Measurements from ENCODE around the gene PWWP2B.
"Not testable (repeated sequence)": the region's sequence is repeated elsewhere in the genome, so short reads cannot be mapped to it uniquely, and the experiment has no call there.

PWWP2B gene

DNA sequence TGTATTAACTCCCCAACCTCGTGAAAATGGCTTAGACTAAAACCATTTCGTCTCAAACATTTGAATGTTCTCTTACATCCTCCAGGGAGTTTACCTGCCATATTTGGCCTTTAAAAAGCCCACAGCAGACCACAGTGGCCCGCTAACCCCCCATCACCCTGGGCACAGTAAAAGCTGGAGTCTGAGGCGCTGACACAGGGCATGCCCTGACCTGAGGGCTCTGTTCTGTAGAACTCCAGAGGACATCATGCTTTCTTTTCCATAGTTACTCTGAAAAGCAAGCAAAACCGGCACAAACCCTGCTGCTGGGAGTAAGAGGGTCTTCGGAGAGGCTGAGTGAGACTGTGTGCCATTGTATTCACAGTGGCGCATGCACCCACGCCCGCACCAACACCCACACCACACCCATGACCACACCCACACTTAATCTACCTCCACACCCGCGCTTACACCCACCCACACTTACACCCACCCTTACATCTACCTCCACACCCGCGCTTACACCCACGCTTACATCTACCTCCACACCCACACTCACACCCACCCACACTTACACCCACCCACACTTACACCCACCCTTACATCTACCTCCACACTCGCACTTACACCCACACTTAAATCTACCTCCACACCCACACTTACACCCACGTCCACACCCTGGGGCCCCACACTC lies 32.9 kb upstream of the PWWP2B start:
- DNase-seq (ENCODE audit: low spot score) = peak; percentile 63

DNA sequence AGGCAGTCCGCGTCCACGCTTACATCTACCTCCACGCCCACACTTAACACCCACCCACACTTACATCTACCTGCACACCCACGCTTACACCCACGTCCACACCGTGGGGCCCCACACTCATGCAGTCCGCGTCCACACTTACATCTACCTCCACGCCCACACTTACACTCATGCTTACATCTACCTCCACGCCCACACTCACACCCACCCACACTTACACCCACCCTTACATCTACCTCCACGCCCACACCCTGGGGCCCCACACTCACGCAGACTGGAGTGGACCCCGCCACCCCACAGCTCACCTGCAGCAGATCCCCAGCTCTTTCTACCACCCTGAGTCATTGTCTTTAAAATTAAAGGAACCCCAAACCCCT lies 32.4 kb upstream of the PWWP2B start:
- peak; percentile 34 for DNase-seq (ENCODE audit: low spot score)

DNA sequence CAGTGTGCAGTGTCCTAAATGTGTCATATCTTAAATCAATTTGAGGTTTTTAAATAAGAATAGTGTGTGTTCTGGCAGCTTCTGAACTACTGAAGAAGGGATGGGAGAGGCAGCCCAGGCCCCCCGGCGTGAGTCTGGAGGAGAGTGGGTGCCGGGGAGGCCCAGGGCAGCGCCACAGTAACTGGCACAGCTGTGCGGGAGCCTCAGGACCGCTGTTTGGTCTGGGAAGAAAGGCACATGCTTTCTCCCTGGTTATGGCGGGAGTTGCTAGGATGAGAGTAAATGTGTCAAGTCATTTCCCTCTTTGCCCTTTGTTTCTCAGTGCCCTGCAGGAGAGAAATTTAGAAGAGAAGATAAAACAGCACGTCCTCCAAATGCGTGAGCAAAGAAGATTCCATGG lies 31.9 kb upstream of the PWWP2B start:
- peak; percentile 18 for DNase-seq (ENCODE audit: low spot score)

DNA sequence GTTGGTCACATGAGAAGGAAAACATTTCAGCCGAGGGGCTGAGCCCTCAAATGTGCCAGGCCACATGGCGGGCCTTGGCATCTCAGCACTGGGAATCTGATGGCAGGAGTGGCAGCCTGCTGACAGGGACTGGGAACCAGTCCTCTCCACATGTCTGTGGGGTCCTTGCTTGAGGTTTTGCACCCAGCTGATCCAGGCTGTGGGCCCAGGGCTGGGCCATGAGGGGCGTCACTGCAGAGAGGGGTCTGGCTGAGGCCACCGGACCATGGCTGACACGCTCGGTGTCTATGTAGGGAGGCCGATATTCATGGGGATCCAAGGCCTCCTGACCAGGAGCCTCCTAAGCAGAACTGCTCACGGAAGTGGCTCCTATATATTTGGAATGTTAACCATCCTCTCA lies 31.0 kb upstream of the PWWP2B start:
- peak; percentile 3 for DNase-seq (ENCODE audit: low spot score)

DNA sequence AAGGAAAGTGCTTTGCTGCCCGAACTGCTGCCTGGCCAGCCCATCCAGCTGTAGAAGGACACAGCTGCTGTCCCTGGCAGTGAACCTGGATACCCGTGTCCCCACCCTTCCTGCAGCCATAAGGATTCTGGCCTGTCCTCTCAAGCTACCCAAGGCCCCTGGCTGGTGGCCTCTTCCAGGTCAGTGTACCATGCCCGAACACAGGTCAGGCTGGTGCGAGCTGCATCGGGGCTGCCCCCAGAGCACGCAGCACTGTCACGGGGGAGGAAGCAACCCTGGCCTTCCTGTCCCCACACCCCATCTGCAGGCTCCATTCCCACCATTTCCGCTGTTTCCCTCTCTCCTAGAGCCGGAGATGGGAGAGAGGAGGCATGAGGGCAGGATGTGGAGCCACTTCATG lies 30.5 kb upstream of the PWWP2B start:
- no peak for DNase-seq (ENCODE audit: low spot score)

DNA sequence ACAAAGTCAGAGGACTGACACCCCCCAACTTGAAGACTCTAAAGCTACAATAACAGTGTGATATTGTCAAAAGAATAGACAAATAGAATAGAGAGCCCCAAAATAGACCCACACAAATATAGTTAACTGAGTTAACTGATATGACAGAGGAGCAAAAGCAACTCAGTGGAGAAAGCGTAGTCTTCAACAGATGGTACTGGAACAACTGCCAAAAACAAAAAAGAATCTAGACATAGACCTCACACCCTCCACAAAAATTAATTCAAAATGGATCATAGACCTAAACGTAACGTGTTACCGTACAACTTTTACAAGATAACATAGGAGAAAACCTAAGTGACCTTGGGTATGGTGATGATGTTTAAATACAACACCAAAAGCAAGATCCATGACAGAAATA lies 28.6 kb upstream of the PWWP2B start:
- DNase-seq (ENCODE audit: low spot score) = no peak

DNA sequence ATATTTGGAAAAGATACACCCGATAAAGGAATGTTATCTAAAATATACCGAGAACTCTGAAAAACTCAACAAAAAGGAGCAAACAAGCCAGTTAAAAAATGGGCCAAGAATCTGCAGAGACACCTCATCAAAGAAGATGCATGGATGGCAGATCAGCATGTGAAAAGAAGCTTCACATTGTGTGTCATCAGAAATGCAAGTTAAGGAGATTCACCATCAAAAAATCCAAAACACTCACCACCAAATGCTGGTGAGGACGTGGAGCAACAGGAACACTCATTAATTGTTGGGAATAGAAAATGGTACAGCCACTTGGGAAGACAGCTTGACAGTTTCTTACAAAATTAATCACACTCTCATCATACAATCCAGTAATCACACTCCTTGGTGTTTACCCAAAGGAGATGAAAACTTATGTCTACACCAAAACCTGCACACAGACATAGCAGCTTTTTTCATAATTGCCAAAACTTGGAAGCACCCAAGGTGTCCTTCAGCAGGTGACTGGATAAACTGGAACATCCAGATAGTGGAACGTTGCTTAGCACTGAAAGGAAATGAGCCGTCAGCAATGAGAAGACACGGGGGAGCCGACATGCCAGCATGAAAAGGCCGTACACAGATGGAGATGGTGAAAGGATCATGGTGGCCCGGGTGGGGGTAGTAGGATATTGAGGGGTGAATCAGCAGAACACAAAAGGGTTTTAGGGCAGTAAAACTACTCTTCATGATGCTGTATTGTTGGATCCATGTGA lies 27.9 kb upstream of the PWWP2B start:
- DNase-seq (ENCODE audit: low spot score) = no peak

DNA sequence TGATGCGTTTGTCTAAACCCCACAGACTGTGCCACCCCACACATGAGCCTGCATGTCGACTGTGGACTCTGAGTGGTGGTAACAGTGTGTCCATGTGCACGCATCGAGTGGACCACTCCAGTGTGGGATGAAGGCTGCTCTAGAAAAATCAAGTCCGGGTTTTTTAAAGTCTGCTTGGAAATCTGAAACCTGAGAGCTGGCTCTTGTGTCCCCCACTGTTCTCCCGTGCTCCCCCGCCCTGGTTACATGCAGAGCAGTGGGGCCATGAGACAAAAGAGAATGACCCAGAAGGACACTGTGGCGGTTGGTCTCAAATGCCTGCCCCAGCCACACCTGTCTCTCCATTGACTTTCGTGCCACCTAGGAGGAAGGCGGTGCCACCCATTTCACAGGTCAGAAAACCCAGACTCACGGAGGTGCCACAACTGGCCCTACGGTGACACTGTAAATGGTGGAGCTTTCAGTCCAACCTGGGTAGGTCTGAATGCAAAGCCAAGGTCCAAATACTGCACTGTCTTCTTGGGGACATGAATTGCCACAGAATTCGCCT lies 27.3 kb upstream of the PWWP2B start:
- DNase-seq (ENCODE audit: low spot score) = no peak

DNA sequence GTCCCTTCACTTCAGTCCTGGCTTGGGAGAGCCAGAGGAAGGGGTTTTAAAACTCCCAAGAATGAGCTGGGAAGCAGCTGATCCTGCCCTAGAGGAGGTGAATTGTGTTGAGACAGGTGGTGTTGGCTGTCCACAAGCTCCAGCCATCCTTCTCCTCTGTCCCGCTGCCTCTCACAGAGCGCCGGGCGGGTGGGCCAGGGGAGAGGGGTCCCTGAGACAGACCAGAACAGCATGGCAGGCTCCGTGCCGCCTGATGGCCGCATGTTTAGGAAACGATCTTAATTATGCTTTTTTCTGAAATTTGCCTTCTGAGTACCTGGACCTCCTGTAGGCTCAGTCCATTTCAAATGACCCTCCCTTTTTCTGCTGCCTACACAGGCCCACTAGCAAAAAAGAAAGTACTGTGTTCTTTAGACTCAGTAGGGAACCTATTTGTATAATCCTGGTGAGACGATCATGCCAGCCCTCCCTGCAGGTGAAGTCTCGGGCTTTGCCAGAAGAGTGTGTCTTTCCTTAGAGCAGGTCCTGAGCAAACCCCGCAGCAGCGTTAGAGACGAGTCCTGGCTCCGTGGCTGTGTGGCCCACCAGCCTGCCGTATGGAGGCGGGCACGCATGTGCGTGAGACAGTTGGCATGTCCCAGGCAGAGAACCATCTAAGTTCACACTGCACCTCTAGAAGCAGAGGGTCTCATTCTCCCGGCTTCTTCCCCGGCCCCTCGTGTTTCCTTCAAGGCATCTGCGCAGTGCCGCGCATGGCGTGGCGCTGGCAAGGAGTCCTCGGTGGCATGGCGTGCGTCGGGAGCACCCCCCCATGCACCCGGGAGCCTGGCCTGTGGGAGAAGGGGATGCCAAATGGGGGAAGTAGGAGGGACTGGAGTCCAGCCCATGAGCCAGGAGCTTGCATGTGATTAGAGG lies 26.3 kb upstream of the PWWP2B start:
- DNase-seq (ENCODE audit: low spot score) = no peak

DNA sequence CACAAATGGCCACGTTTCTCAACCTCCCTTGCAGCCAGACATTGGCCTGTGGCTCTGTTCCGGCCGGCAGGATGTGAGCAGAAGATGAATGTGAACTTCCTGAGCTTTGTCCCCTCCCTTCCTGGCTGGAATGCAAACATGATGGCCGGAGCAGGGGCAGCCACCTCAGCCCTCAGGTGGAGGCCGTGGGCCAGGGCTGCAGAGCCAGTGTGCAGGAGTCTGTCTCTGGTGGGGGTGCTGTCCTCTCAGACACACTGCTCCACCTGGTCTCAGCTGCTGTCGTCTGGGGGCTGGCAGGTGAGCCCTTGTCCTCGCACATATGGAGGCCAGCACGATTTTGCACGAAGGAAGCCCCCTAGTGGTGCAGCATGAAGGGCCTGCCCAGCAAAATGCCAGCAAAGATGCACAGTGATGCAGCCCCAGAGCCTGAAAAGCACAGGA lies 25.3 kb upstream of the PWWP2B start:
- no peak for DNase-seq (ENCODE audit: low spot score)

DNA sequence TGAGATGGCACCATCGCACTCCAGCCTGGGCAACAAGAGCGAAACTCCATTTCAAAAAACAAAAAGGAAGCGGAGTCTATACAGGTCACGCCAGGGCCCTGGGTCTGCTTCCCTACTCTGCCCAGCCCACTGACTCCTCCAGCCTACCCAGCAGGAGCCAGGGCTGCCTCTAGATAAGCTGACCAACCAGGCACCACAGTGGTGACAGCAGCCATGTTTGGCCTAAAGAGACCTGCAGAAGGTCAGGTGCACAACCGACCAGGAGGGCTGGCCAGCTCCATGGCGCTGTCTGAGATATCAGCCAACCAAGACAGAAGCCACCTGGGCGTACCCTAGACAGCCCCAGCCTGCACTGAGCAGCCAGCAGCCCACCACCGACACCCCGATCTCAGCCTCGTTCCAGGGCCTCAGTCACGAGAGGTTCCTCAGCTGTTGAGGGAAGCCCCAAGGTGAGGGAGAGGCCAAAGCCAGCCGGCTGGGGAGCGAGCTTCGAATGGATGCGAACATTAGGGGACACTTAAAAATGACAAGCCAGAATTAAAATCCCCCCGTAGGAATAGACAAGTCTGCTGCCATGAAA lies 24.4 kb upstream of the PWWP2B start:
- DNase-seq (ENCODE audit: low spot score) = no peak

DNA sequence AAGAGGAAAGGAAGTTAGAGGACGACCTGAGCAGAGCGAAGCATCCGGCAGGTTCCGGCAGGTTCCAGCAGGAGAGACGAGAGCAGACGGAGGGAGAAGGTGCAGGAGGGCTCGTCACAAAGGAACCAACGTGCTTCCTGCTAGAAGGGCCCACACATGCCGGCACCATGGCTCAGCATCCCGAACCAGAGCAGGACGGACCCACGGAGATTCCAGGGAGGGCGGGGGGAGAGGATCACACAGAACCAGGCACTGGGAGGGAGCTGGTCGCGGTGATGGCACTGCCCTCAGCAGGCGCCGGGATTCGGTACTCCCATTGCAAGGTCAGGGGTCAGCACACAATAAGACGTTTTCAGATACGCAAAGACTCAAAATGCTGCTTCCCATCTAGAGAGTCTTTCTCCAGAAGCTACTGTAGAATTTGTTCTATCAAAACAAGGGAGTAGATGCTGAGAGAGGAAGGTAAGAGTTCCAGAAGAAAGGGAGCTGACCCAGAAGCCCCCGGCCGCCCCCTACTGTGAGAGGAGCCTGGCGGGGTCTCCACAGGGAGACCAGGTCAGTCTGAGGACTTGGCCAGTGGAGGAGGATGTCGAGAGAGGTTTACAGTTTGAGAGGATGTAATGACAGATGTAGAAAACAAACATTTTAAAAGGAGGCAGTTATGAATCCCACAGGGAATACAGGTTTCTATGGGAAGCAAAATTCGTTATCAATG lies 23.6 kb upstream of the PWWP2B start:
- no peak for DNase-seq (ENCODE audit: low spot score)

DNA sequence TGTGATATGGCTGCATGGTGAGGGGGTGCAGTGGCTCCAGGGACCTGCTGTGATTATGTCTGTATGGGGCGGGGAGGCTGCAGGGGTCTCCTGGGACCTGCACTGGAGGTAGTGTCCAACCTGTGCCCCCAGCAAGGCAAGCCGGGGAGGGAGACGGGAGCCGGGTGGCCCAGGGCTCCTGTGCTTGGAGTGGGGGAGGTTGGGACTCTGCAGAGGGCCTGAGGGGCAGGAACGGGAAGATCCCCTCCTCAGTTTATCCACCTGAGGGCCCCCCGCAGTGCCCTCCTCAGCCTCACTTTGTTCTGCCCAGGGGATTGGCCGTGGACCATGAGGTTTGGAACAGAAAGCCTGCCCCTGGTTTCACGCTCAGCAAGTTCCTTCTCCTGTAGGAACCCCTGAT lies 22.8 kb upstream of the PWWP2B start:
- no peak for DNase-seq (ENCODE audit: low spot score)

DNA sequence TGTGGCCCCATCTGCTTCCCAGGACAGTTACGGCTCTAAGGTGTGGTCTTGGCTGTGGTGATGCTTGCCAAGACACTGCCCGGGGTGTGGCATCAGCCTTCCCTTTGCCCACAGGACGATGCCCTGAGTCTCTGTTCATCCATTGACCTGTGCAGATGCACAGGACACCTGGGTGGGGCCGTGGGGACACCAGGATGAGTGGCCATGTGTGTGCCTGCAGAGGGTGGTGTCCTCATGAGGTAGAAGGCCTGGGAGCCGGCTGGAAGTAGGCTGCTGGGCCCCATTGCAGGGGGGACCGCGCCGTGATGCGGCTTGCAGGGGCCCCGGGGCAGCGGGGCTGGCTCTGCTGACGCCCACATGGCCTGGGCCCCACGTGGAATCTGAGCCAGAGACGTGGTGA lies 22.4 kb upstream of the PWWP2B start:
- DNase-seq (ENCODE audit: low spot score) = no peak

DNA sequence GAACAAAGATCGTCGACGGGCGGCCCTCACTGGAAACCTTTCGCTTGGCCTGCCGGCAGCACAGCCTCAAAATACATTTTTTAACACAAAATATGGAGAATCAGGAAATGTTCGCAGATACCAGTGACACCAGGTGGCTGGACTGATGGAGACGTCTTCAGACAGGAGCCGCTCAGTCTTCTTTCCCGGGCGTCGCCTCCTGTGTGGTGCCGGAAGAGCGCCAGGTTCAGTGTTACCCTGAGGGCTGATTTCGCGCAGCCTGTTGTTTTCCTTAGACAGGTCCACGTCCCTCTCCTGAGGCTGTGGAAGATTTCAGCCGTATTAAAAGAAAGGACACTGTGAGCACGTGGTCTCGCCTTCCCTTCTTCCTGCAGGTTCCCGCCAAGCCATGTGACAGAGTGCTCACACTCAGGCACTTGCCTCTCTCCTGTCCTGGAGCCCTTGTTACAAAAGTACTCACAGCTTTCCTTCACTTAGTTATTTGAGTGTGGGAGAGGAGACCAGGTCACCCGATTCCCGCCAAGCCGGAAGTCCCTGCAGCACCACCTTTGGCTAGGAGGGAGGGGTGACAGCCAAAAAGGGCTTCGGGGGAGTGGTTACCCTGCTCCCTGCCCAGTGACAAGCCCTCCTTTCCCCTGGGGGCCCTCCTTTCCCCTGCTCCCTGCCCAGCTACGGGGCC lies 21.7 kb upstream of the PWWP2B start:
- no peak for DNase-seq (ENCODE audit: low spot score)

DNA sequence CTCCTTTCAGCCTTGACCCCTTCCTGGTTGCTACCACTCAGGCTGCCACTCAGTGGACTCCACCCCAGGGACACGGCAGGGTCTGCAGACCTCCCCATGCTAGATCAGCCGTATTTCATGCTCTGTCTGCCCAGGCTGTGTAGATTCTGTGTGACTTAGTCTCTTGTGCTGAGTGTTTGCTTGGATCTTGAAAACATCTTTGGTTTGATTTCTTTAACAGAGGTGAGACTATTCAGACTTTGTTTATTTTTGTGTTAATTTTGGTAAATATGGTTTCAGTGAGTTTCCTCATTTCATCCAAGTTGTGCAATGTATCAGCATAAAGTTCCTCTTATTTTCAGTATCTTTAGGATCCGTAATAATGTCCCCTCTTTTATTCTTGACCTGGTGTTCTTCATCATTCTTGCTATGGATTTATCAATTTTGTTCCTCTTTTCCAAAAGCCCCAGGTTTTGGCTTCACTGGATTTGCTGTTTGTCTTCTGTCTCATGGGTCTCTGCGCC lies 21.2 kb upstream of the PWWP2B start:
- no peak for DNase-seq (ENCODE audit: low spot score)

DNA sequence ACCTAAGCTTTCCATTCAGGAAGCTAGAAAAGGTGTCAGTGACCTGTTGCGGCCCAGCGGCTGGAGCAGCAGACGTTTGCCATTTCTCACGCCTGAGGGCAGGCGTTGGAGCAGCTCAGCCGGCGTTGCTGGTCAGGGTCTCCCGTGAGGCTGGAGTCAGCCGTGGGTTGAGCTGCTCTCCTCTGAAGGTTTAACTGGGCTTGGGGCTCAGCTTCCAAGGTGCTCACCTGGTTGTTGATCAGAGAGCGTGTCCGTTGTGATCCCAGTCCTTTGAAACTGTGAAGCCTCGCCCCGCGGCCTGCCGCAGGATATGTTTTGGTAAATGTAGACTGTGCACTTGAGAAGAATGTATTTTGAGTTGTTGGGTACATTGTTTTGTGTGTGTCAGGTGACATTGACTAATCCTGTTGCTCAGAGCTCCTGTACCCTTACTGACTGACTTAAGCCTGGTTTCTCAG lies 20.6 kb upstream of the PWWP2B start:
- DNase-seq (ENCODE audit: low spot score) = no peak

DNA sequence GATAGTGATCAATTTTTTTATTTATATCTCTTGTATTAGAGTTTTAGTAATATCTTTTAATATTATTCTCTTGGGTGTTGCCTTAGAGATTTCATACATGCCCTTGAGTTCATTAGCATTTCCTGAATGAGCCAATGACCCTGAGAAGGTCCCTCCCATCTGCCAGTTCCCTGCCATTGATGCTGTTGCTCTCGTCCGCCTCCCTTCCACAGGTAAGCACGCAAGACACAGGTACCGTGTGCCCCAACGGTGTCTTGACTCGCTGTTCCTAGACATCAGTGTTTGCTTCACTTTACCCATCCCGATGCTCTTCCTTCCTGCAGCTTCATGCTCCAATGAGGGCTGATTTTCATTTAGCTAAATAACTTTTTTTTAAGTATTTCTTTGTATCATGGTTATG lies 19.7 kb upstream of the PWWP2B start:
- DNase-seq (ENCODE audit: low spot score) = no peak

DNA sequence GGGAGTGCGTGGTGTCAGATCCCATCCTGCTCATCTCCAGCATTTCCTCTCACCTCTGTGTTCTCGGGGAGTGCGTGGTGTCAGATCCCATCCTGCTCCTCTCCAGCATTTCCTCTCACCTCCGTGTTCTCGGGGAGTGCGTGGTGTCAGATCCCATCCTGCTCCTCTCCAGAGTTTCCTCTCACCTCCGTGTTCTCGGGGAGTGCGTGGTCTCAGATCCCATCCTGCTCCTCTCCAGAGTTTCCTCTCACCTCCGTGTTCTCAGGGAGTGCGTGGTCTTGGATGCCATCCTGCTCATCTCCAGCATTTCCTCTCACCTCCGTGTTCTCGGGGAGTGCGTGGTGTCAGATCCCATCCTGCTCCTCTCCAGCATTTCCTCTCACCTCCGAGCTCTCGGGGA lies 18.0 kb upstream of the PWWP2B start:
- not testable (repeated sequence) for DNase-seq (ENCODE audit: low spot score)

DNA sequence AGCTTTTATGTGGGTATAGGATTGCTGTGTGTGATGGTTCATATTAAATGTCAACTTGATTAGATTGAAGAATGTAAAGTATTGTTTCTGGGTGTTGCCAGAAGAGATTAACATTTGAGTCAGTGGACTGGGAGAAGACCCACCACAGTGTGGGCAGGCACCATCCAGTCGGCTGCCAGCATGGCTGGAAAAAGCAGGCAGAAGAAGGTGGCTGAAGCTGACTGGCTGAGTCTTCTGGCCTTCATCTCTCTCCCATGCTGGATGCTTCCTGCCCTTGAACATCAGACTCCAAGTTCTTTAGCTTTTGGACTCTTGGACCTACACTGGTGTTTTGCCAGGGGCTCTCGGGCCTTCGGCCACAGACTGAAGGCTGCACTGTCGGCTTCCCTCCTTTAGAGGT lies 16.0 kb upstream of the PWWP2B start:
- DNase-seq (ENCODE audit: low spot score) = not testable (repeated sequence)

DNA sequence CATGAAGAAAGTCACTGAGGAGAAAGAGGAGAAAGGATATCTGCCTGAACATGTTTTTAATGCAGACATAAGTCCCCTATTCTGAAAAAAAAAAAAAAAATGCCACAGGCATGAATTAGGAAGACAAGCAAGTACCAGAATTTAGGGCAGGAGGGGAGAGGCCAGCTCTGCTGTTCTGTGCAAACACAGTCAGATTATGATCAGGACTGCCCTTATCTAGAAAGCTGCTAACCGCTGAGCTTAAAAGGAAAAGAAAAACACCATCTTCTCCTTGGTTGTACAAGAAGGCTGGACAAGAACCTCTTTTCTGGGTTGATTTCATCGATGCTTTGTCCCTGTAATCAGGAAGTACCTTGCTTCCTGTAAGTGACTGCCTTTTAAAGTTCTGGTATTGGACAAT lies 15.3 kb upstream of the PWWP2B start:
- no peak for DNase-seq (ENCODE audit: low spot score)

Measured in left forelimb (tissue), 1 donor.